ENCODE results near the gene MAPK4. TPM values are rescaled to one million over a fixed set of nuclear protein-coding genes. Genes with fewer than 3 reads are reported as not detected.

The MAPK4 gene
- total RNA-seq, 2 donors from 2014 or later = not detected

GRCh38 chr18:50729986-50730385 is 170.1 kb downstream of the MAPK4 start:
- no peak for ATAC-seq (replicated peaks)
- no peaks in the 10 kb centered on the region for H3K36me3 Mint-ChIP-seq (ENCODE audit: low read depth)

GRCh38 chr18:50734342-50734741 is 174.5 kb downstream of the MAPK4 start:
- no peaks in the 10 kb centered on the region for H3K9me3 Mint-ChIP-seq
- H3K4me3 Mint-ChIP-seq = no peak overlapping the region
- no peak overlapping the region for H3K27ac Mint-ChIP-seq
- no peak for ATAC-seq (replicated peaks)
- H3K4me1 Mint-ChIP-seq = no peaks in the 10 kb centered on the region
- no peaks in the 10 kb centered on the region for H3K36me3 Mint-ChIP-seq (ENCODE audit: low read depth)
- H3K27me3 Mint-ChIP-seq = peaks cover 5% of the 10 kb centered on the region

More at GRCh38 chr18:50729986-50730385, 170.1 kb downstream of the MAPK4 start:
- H3K27ac Mint-ChIP-seq = no peak overlapping the region
- no peaks in the 10 kb centered on the region for H3K9me3 Mint-ChIP-seq
- H3K4me1 Mint-ChIP-seq = no peaks in the 10 kb centered on the region
- H3K27me3 Mint-ChIP-seq = peaks cover 8% of the 10 kb centered on the region
- no peak overlapping the region for H3K4me3 Mint-ChIP-seq

DNA sequence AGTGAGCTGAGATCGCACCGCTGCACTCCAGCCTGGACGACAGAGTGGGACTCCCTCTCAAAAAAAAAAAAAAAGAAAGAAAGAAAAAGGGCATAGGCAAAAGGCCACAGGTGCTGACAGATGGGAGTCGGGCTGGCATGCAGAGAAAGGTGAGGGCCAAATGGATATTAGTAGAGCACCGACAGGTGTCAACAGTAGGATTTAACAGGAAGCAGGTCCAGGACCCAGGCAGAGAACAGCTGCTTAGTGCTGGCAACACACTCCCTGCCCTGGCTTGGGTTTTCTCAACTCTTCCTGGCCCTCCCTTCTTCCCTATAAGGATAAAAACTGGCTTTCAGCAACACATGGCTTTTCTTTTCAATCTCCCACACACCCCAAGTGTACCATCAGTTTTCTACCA is 175.0 kb downstream of the MAPK4 start:
- H3K9me3 Mint-ChIP-seq = no peaks in the 10 kb centered on the region
- no peak overlapping the region for H3K27ac Mint-ChIP-seq
- peaks cover 5% of the 10 kb centered on the region for H3K27me3 Mint-ChIP-seq
- ATAC-seq (replicated peaks) = no peak
- no peak overlapping the region for H3K4me3 Mint-ChIP-seq
- no peaks in the 10 kb centered on the region for H3K4me1 Mint-ChIP-seq
- H3K36me3 Mint-ChIP-seq (ENCODE audit: low read depth) = no peaks in the 10 kb centered on the region

- H3K4me3 Mint-ChIP-seq = no peak overlapping the region
- H3K36me3 Mint-ChIP-seq (ENCODE audit: low read depth) = no peaks in the 10 kb centered on the region
- H3K9me3 Mint-ChIP-seq = no peaks in the 10 kb centered on the region
- H3K27me3 Mint-ChIP-seq = peaks cover 8% of the 10 kb centered on the region
- no peaks in the 10 kb centered on the region for H3K4me1 Mint-ChIP-seq
- no peak for ATAC-seq (replicated peaks)
- H3K27ac Mint-ChIP-seq = no peak overlapping the region
Measured at GRCh38 chr18:50737127-50737526, 177.2 kb downstream of the MAPK4 start.

- no peaks in the 10 kb centered on the region for H3K36me3 Mint-ChIP-seq (ENCODE audit: low read depth)
- peaks cover 8% of the 10 kb centered on the region for H3K27me3 Mint-ChIP-seq
- H3K9me3 Mint-ChIP-seq = no peaks in the 10 kb centered on the region
- no peaks in the 10 kb centered on the region for H3K4me1 Mint-ChIP-seq
- H3K27ac Mint-ChIP-seq = no peak overlapping the region
- no peak for ATAC-seq (replicated peaks)
- H3K4me3 Mint-ChIP-seq = no peak overlapping the region
Measured at GRCh38 chr18:50738098-50738757, 178.3 kb downstream of the MAPK4 start.

GRCh38 chr18:50742952-50743351 is 183.1 kb downstream of the MAPK4 start:
- Mint-ChIP-seq H3K27ac (no peak overlapping the region), H3K4me3 (no peak overlapping the region), H3K4me1 (no peaks in the 10 kb centered on the region), H3K9me3 (no peaks in the 10 kb centered on the region), H3K36me3 (ENCODE audit: low read depth) (no peaks in the 10 kb centered on the region), H3K27me3 (peaks cover 14% of the 10 kb centered on the region)
- ATAC-seq (replicated peaks) = no peak

DNA sequence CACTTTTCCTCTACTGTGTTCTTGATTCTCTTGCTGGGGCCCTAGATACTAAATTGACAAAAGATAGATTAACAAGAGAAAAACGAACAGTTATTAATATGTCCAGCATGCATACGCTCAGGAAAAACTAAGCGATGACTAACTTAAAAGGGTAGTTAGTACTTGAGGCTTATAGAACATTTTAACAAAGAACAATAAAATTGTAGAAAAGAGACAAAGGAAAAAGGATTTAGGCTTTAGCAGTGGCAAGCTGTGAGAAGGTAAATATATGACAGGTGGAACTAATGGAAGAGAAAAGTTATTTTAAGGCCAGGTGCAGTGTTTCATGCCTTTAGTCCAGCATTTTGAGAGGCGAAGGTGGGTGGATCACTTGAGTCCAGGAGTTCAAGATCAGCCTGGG is 184.4 kb downstream of the MAPK4 start:
- Mint-ChIP-seq H3K4me1 (no peaks in the 10 kb centered on the region), H3K27me3 (peaks cover 18% of the 10 kb centered on the region)
- ATAC-seq (replicated peaks) = no peak

GRCh38 chr18:50745945-50746344 is 186.1 kb downstream of the MAPK4 start:
- Mint-ChIP-seq H3K27ac (no peak overlapping the region), H3K4me3 (no peak overlapping the region), H3K9me3 (no peaks in the 10 kb centered on the region), H3K4me1 (no peaks in the 10 kb centered on the region), H3K27me3 (peaks cover 31% of the 10 kb centered on the region), H3K36me3 (ENCODE audit: low read depth) (no peaks in the 10 kb centered on the region)
- no peak for ATAC-seq (replicated peaks)

More for the DNA sequence above, 184.4 kb downstream of the MAPK4 start:
- no peak overlapping the region for H3K4me3 Mint-ChIP-seq
- H3K9me3 Mint-ChIP-seq = no peaks in the 10 kb centered on the region
- no peak overlapping the region for H3K27ac Mint-ChIP-seq
- H3K36me3 Mint-ChIP-seq (ENCODE audit: low read depth) = no peaks in the 10 kb centered on the region

DNA sequence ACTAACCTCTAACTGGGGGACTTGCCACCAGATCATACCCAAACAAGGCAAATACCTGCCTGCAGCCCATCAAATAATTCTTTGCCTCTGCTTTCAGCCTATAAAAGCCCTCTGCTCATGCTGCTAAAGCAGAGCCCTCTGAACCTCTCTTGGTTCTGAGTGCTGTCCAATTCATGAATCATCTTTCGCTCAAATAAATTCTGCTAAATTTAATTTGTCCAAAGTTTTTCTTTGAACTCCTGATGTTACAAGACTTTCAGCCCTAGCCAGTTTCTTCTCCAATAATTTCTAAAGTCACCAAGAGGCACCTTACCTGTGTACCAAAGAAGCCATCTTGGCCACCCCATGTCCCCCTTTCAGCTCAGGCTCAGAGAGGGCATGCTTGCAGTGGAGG is 188.0 kb downstream of the MAPK4 start:
- H3K36me3 Mint-ChIP-seq (ENCODE audit: low read depth) = no peaks in the 10 kb centered on the region
- no peaks in the 10 kb centered on the region for H3K4me1 Mint-ChIP-seq
- peaks cover 41% of the 10 kb centered on the region for H3K27me3 Mint-ChIP-seq
- no peak overlapping the region for H3K27ac Mint-ChIP-seq
- no peaks in the 10 kb centered on the region for H3K9me3 Mint-ChIP-seq
- H3K4me3 Mint-ChIP-seq = no peak overlapping the region
- no peak for ATAC-seq (replicated peaks)

DNA sequence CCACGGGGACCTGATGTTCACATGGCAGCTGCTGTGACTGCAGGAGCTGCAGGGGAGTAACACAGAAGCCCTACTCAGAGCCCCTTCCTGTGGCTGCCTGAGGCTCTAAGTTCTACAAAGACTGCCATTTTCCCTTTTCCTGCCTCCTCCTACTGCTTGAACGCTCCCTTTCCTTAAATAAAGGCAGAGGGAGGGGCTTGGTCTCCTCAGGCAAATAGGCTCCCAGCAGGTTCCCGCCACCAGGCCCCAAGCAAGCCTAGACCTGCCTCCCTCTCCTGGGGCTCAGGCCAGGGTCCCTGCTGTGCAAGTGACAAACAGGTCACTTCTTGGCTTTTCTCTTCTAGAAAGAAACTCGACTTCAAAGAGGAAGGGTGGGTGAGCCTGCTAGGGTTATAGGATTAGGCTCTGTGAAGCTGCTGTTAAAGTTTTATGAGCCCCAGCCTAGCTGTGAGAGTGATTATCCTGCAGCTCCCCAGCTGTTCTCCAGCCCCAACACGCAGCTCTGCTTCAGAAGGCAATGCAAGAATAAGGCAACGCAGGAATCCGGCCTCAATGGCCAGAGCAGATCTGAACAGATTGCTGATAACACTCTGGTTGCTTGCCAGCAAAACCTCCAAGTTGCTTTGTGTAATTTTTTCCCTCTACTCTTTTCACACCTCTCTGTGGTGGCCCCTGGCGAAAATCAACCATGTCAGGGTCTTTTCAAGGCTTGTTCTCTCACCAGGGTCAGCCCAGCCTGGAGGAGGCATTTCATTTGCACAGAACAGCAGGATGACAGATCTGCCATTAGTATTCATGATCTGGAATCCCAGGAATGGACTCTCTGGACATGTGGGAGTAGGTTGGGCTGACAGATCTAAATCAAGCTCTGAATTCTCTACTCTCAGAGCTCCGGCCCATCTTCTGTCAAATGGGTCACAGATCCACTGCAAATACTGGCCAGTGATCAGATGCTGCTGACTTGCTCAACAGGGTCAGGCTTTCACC is 188.6 kb downstream of the MAPK4 start:
- Mint-ChIP-seq H3K4me1 (no peaks in the 10 kb centered on the region), H3K36me3 (ENCODE audit: low read depth) (no peaks in the 10 kb centered on the region), H3K27ac (no peak overlapping the region), H3K4me3 (no peak overlapping the region), H3K27me3 (peaks cover 41% of the 10 kb centered on the region), H3K9me3 (no peaks in the 10 kb centered on the region)
- no peak for ATAC-seq (replicated peaks)

GRCh38 chr18:50749421-50749820 is 189.5 kb downstream of the MAPK4 start:
- Mint-ChIP-seq H3K4me1 (no peaks in the 10 kb centered on the region), H3K4me3 (no peak overlapping the region), H3K27ac (no peak overlapping the region), H3K36me3 (ENCODE audit: low read depth) (no peaks in the 10 kb centered on the region), H3K9me3 (no peaks in the 10 kb centered on the region), H3K27me3 (peaks cover 37% of the 10 kb centered on the region)
- ATAC-seq (replicated peaks) = no peak

DNA sequence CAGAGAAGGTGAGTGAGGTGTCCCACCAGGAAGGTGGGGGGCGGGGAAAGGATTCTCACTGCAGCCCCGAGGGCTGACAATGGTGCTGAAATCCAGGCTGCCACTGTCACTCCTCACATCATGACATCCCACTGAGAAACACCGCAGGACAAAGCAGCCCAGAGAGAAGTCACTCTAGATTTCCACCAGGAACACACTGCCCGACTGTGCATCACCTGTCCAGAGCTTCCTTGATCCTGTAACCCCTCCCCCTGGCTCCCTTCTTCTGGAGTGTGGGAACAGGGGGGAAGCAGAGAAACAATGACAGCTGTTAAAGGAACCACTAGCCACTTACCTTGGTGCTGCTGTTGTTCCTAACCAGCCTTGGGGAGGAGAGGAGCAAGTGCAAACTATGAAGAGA is 190.1 kb downstream of the MAPK4 start:
- H3K9me3 Mint-ChIP-seq = no peaks in the 10 kb centered on the region

DNA sequence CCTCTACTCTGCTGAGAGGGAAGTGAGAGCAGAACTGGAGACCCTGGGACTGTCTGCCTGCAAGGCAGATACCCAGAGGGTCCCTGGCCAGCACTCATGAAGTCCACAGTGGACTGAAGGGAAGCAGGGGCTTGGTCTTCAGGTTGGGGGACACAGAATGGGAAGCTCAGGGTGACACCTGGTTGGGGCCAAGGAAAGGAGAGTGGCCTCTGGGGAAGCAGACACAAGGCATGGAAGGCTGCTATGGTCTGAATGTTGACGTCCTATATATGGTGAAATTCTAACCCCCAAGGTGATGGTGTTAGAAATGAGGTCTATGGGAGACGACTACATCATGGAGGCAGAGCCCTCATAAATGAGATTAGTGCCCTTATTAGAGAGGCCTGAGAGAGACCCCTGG is 190.7 kb downstream of the MAPK4 start:
- H3K4me1 Mint-ChIP-seq = no peaks in the 10 kb centered on the region
- no peak for ATAC-seq (replicated peaks)
- no peaks in the 10 kb centered on the region for H3K36me3 Mint-ChIP-seq (ENCODE audit: low read depth)
- no peaks in the 10 kb centered on the region for H3K9me3 Mint-ChIP-seq
- no peak overlapping the region for H3K27ac Mint-ChIP-seq
- no peak overlapping the region for H3K4me3 Mint-ChIP-seq
- H3K27me3 Mint-ChIP-seq = peaks cover 41% of the 10 kb centered on the region

More for the DNA sequence above, 190.1 kb downstream of the MAPK4 start:
- no peaks in the 10 kb centered on the region for H3K36me3 Mint-ChIP-seq (ENCODE audit: low read depth)
- H3K4me1 Mint-ChIP-seq = no peaks in the 10 kb centered on the region
- H3K27me3 Mint-ChIP-seq = peaks cover 41% of the 10 kb centered on the region
- H3K27ac Mint-ChIP-seq = no peak overlapping the region
- no peak overlapping the region for H3K4me3 Mint-ChIP-seq
- ATAC-seq (replicated peaks) = no peak

- no peaks in the 10 kb centered on the region for H3K36me3 Mint-ChIP-seq (ENCODE audit: low read depth)
- no peak overlapping the region for H3K27ac Mint-ChIP-seq
- no peak overlapping the region for H3K4me3 Mint-ChIP-seq
- peaks cover 37% of the 10 kb centered on the region for H3K27me3 Mint-ChIP-seq
- no peaks in the 10 kb centered on the region for H3K4me1 Mint-ChIP-seq
- no peaks in the 10 kb centered on the region for H3K9me3 Mint-ChIP-seq
- no peak for ATAC-seq (replicated peaks)
Measured at GRCh38 chr18:50751490-50751889, 191.6 kb downstream of the MAPK4 start.

DNA sequence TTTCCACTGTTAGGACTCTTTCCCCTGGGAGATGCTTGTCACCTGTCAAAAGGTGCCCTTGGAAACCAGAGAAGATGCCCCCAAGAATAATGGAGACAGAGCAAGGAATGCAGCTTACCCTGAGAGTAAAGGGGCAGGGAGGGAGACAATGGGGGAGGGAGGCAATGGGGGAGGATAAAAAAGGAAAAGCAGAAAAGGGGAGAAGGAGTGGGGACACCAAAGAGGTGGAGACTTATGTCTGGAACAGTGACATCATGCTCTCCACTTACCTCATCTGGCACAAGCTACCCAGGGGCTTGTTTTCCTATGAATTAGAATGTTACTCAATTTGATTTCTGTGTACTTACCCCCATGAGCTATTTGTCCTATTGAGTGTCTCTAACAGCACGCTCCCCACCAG is 192.1 kb downstream of the MAPK4 start:
- no peak for ATAC-seq (replicated peaks)
- no peak overlapping the region for H3K4me3 Mint-ChIP-seq
- H3K4me1 Mint-ChIP-seq = no peaks in the 10 kb centered on the region
- H3K27me3 Mint-ChIP-seq = peaks cover 34% of the 10 kb centered on the region
- no peaks in the 10 kb centered on the region for H3K9me3 Mint-ChIP-seq
- no peak overlapping the region for H3K27ac Mint-ChIP-seq
- no peaks in the 10 kb centered on the region for H3K36me3 Mint-ChIP-seq (ENCODE audit: low read depth)

Data from activated T-helper 17 cell treated with anti-CD3 and anti-CD28 coated beads, Interleukin-2, amount 50 U/mL, for 72 hours (primary cell).